ENCODE results near the gene SLIT1.

DNA sequence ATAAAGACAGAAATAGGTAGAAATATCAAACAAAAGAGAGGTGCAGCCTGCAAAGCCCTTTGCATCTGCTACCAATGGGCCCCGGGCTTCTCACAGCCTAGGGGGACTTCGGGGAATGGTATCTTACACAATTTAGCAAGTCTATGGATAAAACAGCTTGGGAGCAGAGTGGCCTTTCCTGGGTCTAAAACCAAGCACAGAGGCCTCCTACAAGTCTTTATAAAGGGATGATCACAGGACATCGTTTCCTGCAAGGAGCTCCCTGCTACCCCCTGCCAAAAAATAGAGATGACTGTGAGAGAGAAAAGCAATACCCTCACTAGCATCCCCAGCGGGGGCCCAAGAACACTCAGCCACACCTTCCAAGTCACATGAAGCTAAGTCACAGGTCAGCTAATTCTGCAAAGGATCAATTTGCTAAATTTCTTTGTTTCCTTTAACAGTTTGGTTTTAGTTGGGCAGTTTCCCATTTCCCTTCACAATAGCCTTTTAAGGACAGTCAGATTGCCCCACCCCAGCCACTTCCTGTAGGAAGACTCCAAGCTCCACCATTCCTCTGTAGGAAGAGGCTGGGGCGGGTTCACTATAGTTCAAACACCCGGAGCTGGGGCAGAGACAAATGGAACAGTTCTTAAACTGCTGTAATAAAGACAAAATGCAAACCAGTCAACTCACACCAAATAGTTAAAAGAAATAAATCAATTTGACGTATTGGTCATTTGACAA lies 105.5 kb downstream of the SLIT1 start:
- no peak for TF ChIP-seq POLR2A (IDR thresholded peaks at IDR 0.05)
- TF ChIP-seq, protein P1, sequence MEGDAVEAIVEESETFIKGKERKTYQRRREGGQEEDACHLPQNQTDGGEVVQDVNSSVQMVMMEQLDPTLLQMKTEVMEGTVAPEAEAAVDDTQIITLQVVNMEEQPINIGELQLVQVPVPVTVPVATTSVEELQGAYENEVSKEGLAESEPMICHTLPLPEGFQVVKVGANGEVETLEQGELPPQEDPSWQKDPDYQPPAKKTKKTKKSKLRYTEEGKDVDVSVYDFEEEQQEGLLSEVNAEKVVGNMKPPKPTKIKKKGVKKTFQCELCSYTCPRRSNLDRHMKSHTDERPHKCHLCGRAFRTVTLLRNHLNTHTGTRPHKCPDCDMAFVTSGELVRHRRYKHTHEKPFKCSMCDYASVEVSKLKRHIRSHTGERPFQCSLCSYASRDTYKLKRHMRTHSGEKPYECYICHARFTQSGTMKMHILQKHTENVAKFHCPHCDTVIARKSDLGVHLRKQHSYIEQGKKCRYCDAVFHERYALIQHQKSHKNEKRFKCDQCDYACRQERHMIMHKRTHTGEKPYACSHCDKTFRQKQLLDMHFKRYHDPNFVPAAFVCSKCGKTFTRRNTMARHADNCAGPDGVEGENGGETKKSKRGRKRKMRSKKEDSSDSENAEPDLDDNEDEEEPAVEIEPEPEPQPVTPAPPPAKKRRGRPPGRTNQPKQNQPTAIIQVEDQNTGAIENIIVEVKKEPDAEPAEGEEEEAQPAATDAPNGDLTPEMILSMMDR (IDR thresholded peaks at IDR 0.05), result no peak

All from body of pancreas (tissue), 4 donors.